NCI-H1436 treated with DMSO at 0.1 percent for 48 hours (cell line): Measurements from ENCODE around the gene TERT.
"Not testable (repeated sequence)": the region's sequence is repeated elsewhere in the genome, so short reads cannot be mapped to it uniquely, and the experiment has no call there.

Experiments
- DNase-seq: peaks from one replicate; lab custom pipeline; 2025; lab: John Stamatoyannopoulos, UW

The TERT gene

GRCh38 chr5:1240496-1241260 lies 54.2 kb downstream of the TERT start:
- DNase-seq: no peak

DNA sequence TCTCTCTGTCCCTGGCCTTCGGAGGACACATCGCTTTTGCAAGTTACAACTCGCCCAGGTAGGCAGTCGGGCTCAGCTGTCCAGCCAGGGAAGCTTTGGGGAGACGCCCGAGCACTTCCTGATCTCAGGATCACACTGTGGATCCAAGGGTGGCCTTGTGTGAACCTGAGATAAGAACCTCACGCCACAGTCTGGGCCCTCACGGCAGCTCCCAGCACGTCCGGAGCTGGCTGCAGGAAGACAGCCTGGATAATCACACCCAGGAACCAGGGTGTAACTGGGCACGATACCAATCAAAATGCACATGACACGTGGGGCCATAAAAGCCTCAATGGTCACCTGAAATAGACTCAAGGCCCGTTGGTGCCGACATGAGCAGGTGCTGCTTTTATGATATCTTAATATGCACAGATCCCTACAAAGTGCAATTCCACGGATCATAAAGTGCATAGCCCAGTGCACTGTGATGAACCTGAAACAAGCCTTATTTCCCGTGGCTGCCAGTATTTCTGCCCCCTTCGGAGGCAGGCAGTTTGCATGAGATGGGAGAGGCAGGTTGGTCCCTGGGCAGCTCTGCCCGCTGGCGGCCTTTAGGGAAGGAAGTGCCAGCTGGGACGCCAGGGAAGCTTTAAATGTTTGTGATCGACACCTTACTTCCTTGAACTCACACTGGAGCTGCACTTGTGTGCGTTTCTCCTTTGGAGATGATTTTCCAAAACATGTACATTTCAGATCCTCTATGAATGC lies 55.2 kb downstream of the TERT start:
- DNase-seq: no peak

DNA sequence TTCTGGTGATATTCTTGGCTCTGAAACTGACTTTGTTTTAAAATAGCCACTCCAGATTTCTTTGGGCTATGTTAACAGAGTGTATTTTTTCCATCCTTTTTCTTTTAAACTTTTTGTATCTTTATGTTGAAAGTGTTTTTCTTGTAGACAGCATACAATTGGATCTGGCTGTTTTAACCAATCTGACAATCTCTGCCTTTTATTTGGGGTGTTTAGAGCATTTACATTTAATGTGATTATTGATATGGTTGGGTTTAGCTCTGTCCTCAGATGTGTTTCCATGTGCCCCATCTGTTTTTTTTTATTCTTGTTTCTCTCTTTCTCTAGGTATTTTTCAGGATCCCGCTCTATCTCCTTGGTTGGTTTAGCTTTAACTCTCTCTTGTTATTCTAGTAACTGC lies 59.0 kb downstream of the TERT start:
- no peak for DNase-seq

GRCh38 chr5:1235379-1235778 lies 59.5 kb downstream of the TERT start:
- DNase-seq: no peak

- no peak for DNase-seq
Measured at GRCh38 chr5:1232780-1233179, 62.1 kb downstream of the TERT start.

DNA sequence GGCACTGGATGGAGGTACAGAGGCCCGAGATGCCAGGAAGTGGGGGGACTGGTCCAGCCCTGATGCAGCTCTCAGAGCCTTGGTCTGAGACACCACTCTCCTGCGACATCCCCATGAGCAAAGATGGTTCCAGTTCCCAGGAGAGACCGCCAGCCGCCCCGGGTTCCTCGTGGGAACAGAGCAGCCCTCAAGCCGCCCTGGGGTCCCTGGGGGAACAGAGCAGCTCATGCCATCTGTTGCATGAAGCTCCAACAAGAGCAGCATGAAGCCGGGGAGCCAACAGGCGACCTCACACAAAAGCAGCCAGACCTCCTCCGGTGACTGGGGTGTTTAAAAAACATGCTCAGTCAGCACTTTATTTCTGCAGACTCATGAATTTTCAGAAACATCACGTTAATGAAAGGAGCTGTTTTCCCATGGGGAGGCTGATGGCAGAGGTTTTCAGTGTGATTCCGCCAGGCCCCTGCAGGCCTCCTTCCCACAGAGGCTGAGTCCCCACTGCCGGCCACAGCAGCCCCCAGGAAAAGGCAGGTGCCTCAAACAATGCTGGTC lies 63.4 kb downstream of the TERT start:
- DNase-seq: peak; percentile 6

GRCh38 chr5:1230551-1230950 lies 64.3 kb downstream of the TERT start:
- DNase-seq: no peak

DNA sequence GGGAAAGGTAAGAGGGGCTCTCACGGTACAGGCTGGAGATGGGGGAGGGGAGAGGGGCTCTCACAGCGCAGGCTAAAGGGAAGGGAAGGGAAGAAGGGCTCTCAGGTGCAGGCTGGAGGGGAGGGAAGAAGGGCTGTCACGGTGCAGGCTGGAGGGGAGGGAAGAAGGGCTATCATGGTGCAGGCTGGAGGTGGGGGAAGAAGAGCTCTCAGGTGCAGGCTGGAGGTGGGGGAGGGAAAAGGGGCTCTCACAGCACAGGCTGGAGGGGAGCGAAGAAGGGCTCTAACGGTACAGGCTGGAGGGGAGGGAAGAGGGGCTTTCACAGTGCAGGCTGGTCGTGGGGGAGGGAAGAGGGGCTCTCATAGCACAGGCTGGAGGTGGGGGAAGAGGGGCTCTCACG lies 65.0 kb downstream of the TERT start:
- no peak for DNase-seq

GRCh38 chr5:1229023-1229422 lies 65.8 kb downstream of the TERT start:
- not testable (repeated sequence) for DNase-seq

DNA sequence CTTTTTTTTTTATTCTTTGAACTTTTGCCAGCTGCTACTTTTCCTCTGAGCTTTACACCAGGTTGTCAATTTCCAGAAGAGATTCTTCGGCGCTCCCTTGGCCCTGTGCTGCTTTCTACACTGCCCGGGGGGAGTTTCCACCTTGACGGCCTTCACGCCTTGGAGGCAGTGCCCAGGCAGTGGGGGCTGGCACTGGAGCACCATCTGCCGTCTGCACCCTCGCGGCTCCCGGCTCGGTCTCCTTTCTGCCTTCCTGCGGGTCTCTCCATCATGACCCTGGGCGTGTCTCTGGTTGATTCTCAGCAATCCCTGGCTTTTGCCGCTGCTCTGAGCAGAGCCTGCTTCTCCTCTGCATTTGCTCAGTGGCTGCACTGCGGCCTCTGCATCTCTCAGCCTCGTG lies 66.7 kb downstream of the TERT start:
- no peak for DNase-seq

- no peak for DNase-seq
Measured at GRCh38 chr5:1227667-1228066, 67.2 kb downstream of the TERT start.

DNA sequence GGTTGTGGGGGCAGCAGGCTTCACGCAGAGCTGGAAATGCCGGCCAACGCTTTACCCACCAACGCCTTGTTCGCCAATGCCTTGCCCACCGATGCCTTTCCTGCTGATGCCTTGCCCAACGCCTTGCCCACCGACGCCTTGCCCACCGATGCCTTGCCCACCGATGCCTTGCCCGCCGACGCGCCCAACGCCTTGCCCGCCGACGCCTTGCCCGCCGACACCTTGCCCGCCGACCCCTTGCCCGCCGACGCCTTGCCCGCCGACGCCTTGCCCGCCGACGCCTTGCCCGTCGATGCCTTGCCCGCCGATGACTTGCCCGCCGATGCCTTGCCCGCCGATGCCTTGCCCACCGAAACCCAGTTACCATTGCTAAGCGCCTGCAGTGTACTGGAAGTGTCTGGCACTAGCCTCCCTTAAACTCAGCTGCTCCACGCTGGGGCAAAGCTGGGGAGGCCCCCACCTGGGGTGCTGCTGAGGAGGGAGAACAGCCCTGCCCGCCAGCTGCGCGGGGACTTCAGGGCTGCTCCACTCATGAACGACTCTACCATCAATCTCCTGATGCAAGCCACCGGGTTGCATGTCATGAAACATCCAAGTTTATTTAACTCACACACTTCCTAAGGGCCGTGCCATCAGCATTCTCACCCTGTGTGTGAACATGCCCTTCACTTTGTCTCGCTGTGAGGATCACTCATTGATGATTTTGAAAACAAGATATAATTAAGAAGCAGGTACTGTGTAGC lies 67.9 kb downstream of the TERT start:
- no peak for DNase-seq

DNA sequence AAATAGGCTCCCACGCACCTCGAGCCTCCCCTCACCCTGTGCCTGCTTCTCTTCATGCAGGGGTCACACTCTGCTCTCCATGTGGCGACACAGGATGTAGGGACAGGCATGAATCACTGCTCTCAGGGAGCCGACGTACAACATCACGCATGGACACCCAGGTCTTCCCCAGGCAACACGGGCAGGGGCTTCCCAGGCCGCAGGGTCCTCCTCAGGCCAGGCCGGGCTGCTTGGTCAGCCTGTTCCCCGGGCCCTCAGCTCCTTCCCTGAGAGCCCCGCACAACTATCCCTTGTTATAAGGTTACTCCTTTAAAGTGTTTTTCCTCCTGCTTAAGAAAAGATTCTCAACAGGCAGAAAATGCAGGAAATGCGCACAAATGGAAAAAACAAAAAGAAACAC lies 68.6 kb downstream of the TERT start:
- DNase-seq: no peak

GRCh38 chr5:1225081-1225480 lies 69.8 kb downstream of the TERT start, which contains the start of gene SLC6A18:
Gene SLC6A18, plus strand, starts transcription at chr5:1225381. Its CDS starts 97 bp downstream, at chr5:1225478.
- DNase-seq: no peak

GRCh38 chr5:1224631-1225030 lies 70.2 kb downstream of the TERT start:
- no peak for DNase-seq

GRCh38 chr5:1223278-1223670 lies 71.6 kb downstream of the TERT start:
- no peak for DNase-seq

GRCh38 chr5:1222621-1223277 lies 72.1 kb downstream of the TERT start:
- DNase-seq: no peak

- no peak for DNase-seq
Measured at GRCh38 chr5:1222147-1222546, 72.7 kb downstream of the TERT start.

- DNase-seq: no peak
Measured at GRCh38 chr5:1221721-1222120, 73.1 kb downstream of the TERT start.

- no peak for DNase-seq
Measured at GRCh38 chr5:1220831-1221230, 74.0 kb downstream of the TERT start.

DNA sequence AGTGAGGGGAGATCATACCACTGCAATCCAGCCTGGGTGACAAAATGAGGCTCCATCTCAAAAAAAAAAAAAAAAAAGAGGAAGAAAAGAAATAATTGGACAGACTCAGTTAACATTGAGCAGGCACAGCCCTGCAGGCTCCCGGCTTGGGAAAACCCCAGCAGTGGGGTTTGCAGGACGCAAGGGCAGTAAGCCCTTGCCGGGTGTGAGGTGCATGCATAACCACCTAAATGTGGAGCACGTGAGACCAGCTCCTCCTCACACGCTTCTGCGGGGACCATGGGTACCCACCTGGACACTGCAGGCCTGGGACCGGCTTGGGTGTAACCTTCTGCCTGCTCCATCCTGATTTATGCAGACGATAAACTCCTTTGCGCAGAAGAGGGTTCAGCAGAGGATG lies 74.5 kb downstream of the TERT start:
- no peak for DNase-seq

DNA sequence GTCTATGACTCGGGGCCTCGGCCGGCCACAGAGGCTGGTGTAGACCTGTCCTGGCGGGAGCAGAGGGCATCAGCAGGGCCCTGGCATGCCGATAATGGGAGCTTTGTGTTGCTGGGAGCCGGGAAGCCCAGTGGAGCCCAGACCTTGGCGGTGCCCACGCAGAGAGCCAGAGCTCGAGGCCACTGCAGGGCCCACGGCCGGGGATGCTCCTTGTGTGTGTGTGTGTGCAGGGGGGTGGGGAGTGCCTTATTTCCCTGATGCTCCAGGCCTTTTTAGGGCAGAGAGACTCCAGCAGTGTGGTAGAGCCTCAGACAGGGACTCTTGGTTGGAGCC lies 75.1 kb downstream of the TERT start:
- DNase-seq: no peak
